Vagina (tissue), 2 donors: ENCODE measurements around the gene ZNF776.

Experiments used
- CTCF ChIP-seq, 3 experiments: fragments of 450-650 bp in 2 of 3; fragments of 200-600 bp in 1 of 3; sonication (generic) in 1 of 3; IDR thresholded peaks; one replicate each; pipeline ENCODE4 v1.5.1; 2017 to 2019; ENCODE audit warnings: antibody characterized with exemption in 3 of 3, mild to moderate bottlenecking in 2 of 3, moderate library complexity in 2 of 3
- POLR2A ChIP-seq, 2 donors: fragments of 450-650 bp; IDR thresholded peaks; one replicate each; pipeline ENCODE4 v1.6.1; 2017; ENCODE audit warnings: antibody characterized with exemption in 2 of 2, mild to moderate bottlenecking in 2 of 2, moderate library complexity in 2 of 2
- POLR2AphosphoS5 ChIP-seq, 2 donors: sonication (generic); formaldehyde crosslinking; IDR thresholded peaks; one replicate each; pipeline ENCODE4 v1.9.0; 2017; ENCODE audit warnings: antibody characterized with exemption in 2 of 2, mild to moderate bottlenecking in 2 of 2, low read depth in 1 of 2; ENCODE audit not compliant: insufficient read depth in 1 of 2

- TF ChIP-seq CTCF (IDR thresholded peaks at IDR 0.05) (no peak), POLR2A (IDR thresholded peaks at IDR 0.05) (no peak), POLR2AphosphoS5 (IDR thresholded peaks at IDR 0.05; ENCODE audit: insufficient read depth in 1 of 2, low read depth in 1 of 2) (no peak)
These were observed 40.3 kb upstream of the ZNF776 start for GRCh38 chr19:57706346-57706745.
